ENCODE results near the gene ACTA2. TPM values are rescaled to one million over a fixed set of nuclear protein-coding genes. Genes with fewer than 3 reads are reported as not detected.

The ACTA2 gene
- total RNA-seq = 74.5 TPM
- long read RNA-seq, transcript ACTA2-201 (9 exons, 1,349 nt) = major isoform, 62 of 80 reads
- long read RNA-seq, partial matches to known transcripts = 1 of 80 reads
- long read RNA-seq, other reads (novel, unspliced or antisense) = 17 of 80 reads

GRCh38 chr10:88952647-88953111, at the start of gene ACTA2:
TSS of gene ACTA2 (minus strand) at chr10:88952773. CDS start at chr10:88948930, 3,843 bp downstream.
- peak; percentile 52 for DNase-seq
- ATAC-seq (ENCODE audit: poor library complexity) = peak; percentile 35
- intact Hi-C loops (cut with DNase I) = no loop called here

DNA sequence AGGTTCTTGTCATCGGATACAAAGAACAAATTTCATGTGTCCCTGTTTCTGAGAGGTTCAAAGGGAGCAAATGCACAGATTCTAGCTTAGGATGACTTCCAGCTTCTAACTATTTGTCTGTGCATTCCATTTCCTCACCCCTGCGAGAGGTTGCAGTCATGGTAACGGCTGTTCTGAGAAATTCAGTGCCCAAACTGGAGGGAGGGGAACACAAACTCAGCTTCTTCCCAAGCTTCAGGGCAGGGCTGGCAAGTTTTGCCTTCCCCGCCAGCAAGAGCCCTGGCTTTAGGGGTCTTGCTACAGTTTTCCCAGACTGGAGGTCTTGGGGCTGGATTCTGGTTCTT, 49.1 kb upstream of the ACTA2 start:
- intact Hi-C loops (cut with DNase I) = no loop called here
- DNase-seq = no peak
- no peak for ATAC-seq (ENCODE audit: poor library complexity)

GRCh38 chr10:89001024-89001728, 48.6 kb upstream of the ACTA2 start:
- intact Hi-C loops (cut with DNase I) = no loop called here
- ATAC-seq (ENCODE audit: poor library complexity) (peak; percentile 29), DNase-seq (no peak)

GRCh38 chr10:88999625-89000024, 47.1 kb upstream of the ACTA2 start:
- intact Hi-C loops (cut with DNase I) = no loop called here
- no peak for ATAC-seq (ENCODE audit: poor library complexity)
- no peak for DNase-seq

DNA sequence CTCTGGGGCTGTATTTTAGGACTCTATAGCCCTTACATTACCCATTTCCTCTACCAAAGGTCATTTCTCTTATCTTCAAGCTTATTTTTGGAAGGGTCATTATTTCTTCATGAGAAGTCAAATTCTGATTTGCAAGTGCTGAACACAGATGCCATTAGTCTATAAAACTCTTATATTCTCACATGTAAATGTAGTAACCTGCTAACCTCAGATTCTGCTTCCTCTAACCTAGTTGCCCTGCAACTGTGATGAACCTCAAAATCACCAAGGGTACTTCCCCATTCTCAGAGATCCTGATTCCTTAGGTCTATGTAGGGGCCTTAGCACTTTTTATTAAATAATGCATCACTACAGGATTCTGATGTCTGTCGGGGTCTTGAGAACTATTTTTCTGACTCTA, 44.4 kb upstream of the ACTA2 start:
- intact Hi-C loops (cut with DNase I) = no loop called here
- DNase-seq = no peak
- ATAC-seq (ENCODE audit: poor library complexity) = no peak

GRCh38 chr10:88995156-88995876, 42.7 kb upstream of the ACTA2 start:
- DNase-seq (no peak), ATAC-seq (ENCODE audit: poor library complexity) (no peak)
- intact Hi-C loops (cut with DNase I) = no loop called here

DNA sequence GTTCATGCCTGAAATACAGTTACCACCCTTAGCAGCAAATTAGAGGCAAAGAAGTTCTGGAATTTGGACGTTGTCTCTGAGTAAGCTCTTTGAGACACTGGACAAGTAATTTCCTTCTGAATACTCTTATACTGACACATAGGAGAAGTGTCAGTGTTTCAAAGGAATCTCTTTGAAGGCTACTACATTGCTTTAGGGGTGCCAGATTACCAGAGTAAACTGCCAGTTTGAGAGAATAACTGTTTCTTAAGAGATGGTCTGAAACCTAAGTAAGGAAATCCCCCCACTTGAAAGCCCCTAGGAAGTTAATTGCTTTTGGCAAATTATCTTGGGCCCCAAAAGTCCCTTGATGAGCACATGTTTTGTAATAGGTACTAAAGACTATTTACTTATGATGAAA, 41.4 kb upstream of the ACTA2 start:
- ATAC-seq (ENCODE audit: poor library complexity) (no peak), DNase-seq (no peak)
- intact Hi-C loops (cut with DNase I) = no loop called here

GRCh38 chr10:88992921-88993524, 40.5 kb upstream of the ACTA2 start:
- DNase-seq (no peak), ATAC-seq (ENCODE audit: poor library complexity) (no peak)
- intact Hi-C loops (cut with DNase I) = no loop called here

DNA sequence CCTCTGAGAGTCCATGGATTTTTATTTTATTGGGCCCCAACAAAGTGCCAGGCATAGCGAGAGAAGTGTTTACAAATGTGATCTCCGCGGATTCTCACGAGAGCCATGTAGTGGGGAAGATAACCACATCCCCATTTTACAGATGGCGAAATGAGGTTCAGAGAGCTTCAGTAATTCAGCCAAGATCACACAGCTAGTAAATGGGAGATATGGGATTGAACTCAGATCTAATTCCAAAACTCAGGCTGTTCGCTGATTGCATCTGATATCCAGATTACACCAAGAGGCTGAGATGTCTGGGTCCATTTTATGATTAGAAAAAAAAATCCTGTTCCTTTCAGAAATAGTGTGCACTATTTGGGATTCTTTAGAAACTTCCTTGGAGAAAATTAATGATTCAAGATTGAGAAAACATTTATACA, 39.3 kb upstream of the ACTA2 start:
- intact Hi-C loops (cut with DNase I) = no loop called here
- DNase-seq (no peak), ATAC-seq (ENCODE audit: poor library complexity) (peak; percentile 8)

- ATAC-seq (ENCODE audit: poor library complexity) = peak; percentile 84
- intact Hi-C loops (cut with DNase I) = no loop called here
- DNase-seq = peak; percentile 86
Observed at GRCh38 chr10:88991161-88991898, 38.8 kb upstream of the ACTA2 start.

DNA sequence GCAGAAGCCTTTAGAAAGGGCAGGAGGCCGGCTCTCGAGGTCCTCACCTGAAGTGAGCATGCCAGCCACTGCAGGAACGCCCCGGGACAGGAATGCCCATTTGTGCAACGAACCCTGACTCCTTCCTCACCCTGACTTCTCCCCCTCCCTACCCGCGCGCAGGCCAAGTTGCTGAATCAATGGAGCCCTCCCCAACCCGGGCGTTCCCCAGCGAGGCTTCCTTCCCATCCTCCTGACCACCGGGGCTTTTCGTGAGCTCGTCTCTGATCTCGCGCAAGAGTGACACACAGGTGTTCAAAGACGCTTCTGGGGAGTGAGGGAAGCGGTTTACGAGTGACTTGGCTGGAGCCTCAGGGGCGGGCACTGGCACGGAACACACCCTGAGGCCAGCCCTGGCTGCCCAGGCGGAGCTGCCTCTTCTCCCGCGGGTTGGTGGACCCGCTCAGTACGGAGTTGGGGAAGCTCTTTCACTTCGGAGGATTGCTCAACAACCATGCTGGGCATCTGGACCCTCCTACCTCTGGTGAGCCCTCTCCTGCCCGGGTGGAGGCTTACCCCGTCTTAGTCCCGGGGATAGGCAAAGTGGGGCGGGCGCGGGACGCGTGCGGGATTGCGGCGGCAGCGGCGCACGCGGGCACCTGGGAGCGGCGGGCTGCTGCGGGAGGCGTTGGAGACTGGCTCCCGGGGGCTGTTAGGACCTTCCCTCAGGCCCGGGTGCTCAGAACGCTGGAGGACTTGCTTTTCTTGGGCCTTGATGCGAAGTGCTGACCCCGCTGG, 38.0 kb upstream of the ACTA2 start, which contains the start of gene FAS:
Gene FAS, plus strand, starts transcription at position 415 of the 777 bp plus-strand sequence. Its CDS starts 79 bp downstream, at position 494.
- ATAC-seq (ENCODE audit: poor library complexity) (peak; percentile 83), DNase-seq (peak; percentile 82)
- intact Hi-C loops (cut with DNase I) = no loop called here

DNA sequence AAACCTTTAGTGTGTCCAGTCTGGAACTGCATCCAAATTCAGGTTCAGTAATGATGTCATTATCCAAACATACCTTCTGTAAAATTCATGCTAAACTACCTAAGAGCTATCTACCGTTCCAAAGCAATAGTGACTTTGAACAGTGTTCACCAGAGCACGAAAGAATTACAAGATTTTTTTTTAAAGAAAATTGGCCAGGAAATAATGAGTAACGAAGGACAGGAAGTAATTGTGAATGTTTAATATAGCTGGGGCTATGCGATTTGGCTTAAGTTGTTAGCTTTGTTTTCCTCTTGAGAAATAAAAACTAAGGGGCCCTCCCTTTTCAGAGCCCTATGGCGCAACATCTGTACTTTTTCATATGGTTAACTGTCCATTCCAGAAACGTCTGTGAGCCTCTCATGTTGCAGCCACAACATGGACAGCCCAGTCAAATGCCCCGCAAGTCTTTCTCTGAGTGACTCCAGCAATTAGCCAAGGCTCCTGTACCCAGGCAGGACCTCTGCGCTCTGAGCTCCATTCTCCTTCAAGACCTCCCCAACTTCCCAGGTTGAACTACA, 37.3 kb upstream of the ACTA2 start:
- DNase-seq (no peak), ATAC-seq (ENCODE audit: poor library complexity) (peak; percentile 38)
- intact Hi-C loops (cut with DNase I) = loop anchor here (5.0 kb wide), 1 partner anchor 153 kb away; no protein-coding TSS in a partner anchor

GRCh38 chr10:88989423-88989822, 36.9 kb upstream of the ACTA2 start:
- no peak for ATAC-seq (ENCODE audit: poor library complexity)
- intact Hi-C loops (cut with DNase I) = loop anchor here (5.0 kb wide), 1 partner anchor 152 kb away; no protein-coding TSS in a partner anchor
- DNase-seq = no peak

- intact Hi-C loops (cut with DNase I) = loop anchor here (5.0 kb wide), 1 partner anchor 151 kb away; no protein-coding TSS in a partner anchor
- no peak for DNase-seq
- no peak for ATAC-seq (ENCODE audit: poor library complexity)
Observed at GRCh38 chr10:88987840-88988239, 35.3 kb upstream of the ACTA2 start.

DNA sequence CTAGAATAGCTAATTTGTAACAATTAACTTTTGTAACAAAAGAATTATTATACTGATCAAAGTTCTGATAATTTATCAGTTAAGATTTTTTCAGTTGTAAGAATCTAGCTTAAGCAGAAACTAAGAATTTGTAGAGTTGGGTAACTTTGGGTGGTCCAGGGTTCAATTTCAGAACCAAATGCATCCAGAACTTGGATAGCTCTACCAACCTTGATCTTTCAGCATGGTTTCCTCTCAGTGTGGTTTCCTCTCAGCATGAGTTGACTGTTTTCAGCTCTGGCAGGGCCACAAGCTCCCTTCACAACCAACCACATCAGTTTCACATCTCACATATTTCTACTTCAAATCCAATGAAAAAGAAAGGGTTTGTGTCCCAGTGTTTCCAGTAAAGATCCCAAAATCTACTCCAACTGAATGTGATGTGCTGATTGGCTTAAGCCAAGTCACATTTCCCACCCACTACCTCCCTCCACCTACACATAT, 34.7 kb upstream of the ACTA2 start:
- no peak for ATAC-seq (ENCODE audit: poor library complexity)
- intact Hi-C loops (cut with DNase I) = loop anchor here (5.0 kb wide), 1 partner anchor 150 kb away; no protein-coding TSS in a partner anchor
- no peak for DNase-seq

DNA sequence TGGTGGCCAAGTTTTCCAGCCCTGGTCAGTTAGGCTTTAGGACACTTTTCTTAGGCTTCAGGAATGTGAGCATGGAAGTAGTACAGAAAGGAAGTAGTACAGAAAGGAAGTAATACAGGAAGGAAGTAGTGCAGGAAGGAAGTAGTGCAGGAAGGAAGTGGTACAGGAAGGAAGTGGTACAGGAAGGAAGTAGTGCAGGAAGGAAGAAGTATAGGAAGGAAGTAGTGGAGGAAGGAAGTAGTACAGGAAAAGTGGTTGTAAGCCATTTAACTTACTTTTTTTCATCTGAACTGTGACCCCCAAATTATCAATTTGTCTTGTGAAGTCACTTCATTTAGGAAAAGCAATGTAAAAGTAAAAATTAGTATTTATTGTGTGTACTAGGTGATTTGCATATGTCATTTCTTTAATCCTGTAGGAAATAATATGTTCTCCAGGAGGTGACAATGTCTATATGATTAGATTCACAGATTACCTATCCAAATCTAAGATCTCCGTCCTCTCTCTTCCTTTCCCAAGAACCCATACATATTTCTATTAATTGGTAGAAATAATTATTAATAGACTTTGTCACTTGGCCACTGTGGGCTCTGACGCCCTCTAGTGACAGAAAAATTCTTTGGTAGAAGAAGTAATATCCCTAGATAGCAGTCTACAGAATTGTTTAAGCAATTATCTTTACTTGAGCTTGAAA, 34.1 kb upstream of the ACTA2 start:
- DNase-seq (no peak), ATAC-seq (ENCODE audit: poor library complexity) (no peak)
- intact Hi-C loops (cut with DNase I) = loop anchor here (5.0 kb wide), 1 partner anchor 149 kb away; no protein-coding TSS in a partner anchor

DNA sequence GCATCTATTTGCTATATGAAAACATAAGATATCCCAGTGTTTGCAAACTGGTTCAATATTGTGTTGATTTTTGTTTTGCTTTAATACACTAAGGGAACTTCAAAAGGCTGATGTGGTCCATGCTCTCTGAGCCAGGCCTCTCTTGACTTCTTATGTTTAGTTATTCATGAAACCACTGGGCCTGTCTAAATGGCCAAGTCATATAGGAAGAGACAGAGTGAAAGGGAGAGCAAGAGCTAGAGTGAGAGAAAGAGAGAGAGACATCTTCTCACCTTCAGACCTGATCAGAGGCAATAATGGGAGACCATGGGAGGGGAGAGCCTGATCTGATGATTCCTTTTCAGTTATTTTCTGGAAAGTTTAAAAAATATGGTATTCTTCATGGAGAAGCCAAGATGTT, 32.0 kb upstream of the ACTA2 start:
- intact Hi-C loops (cut with DNase I) = loop anchor here (2.0 kb wide), 1 partner anchor 50 kb away; no protein-coding TSS in a partner anchor
- no peak for ATAC-seq (ENCODE audit: poor library complexity)
- DNase-seq = no peak

All from Right ventricle myocardium superior (tissue), 1 donor.